HCT116 (cell line): ENCODE measurements around the gene MACF1. TPM values are rescaled to one million over a fixed set of nuclear protein-coding genes. Genes with fewer than 3 reads are reported as not detected.
"Not testable (repeated sequence)": the region's sequence is repeated elsewhere in the genome, so short reads cannot be mapped to it uniquely, and the experiment has no call there.

ENCODE experiments used
- ATAC-seq: fragments of 200-7000 bp; cut with Tn5 transposase; 2 replicates; pipeline ENCODE4 v1.9.1; 2020; ENCODE audit warnings: mild to moderate bottlenecking, moderate library complexity
- BruUV-seq: library from RNA; stranded (reverse); fragments of 400-500 nt; replicated peaks from 2 replicates; lab custom pipeline; 2021; lab: Mats Ljungman, UMichigan
- CTCF ChIA-PET: fragments of 300-600 bp; sonication (Branson Sonifier 250); formaldehyde crosslinking; loops from one replicate; lab custom pipeline; 2021; ENCODE audit warnings: antibody characterized with exemption; lab: Charles Lee
- POLR2A ChIA-PET: fragments of 300-600, 350-600 bp; sonication (Branson Sonifier 250); formaldehyde crosslinking; loops from one replicate; lab custom pipeline; 2021; ENCODE audit warnings: antibody characterized with exemption; lab: Charles Lee
- RAD21 ChIA-PET, 2 experiments: fragments of 300-600 bp; sonication (Branson Sonifier 250); formaldehyde crosslinking; loops; one replicate each; lab custom pipeline; 2023; ENCODE audit warnings: low total read pairs in 2 of 2; ENCODE audit not compliant: uncharacterized antibody in 2 of 2, unreplicated experiment in 2 of 2, low non-redundant PET in 1 of 2; lab: Charles Lee
- DNase-seq: peaks from one replicate; pipeline ENCODE4 v3.0.0-alpha.2; 2010; ENCODE audit warnings: low read depth, low spot score
- H2AFZ ChIP-seq: fragments of 200-600 bp; shearing (Covaris generic), sonication (generic); 2 replicates; pipeline ENCODE4 v1.6.1; 2017; ENCODE audit warnings: low read depth, mixed run types, mixed read lengths, antibody characterized with exemption, low read length; ENCODE audit not compliant: poor library complexity, severe bottlenecking
- H3K27ac ChIP-seq: 2 replicates; pipeline ENCODE4 v1.5.1; 2012; ENCODE audit warnings: low read depth, low read length
- H3K27me3 ChIP-seq: fragments of 200-600 bp; sonication (generic); 2 replicates; pipeline ENCODE4 v1.6.1; 2016; ENCODE audit warnings: mixed run types, low read length, mixed read lengths; ENCODE audit not compliant: insufficient read depth
- H3K36me3 ChIP-seq, 2 experiments: fragments of 200-500 bp in 1 of 2; fragments of 200-600 bp in 1 of 2; sonication (Bioruptor generic) in 1 of 2; sonication (generic) in 1 of 2; 2 replicates each; pipeline versions ENCODE4 v1.5.1 to v1.6.1; 2014 to 2016; ENCODE audit warnings: low read length in 2 of 2, inconsistent platforms in 1 of 2, mixed read lengths in 1 of 2, mixed run types in 1 of 2; ENCODE audit not compliant: insufficient read depth in 2 of 2, control insufficient read depth in 1 of 2
- H3K4me1 ChIP-seq, 2 experiments: fragments of 200-600 bp in 1 of 2; sonication (generic) in 1 of 2; 2 replicates each; pipeline versions ENCODE4 v1.5.1 to v1.6.1; 2012 to 2017; ENCODE audit warnings: low read length in 2 of 2, inconsistent platforms in 1 of 2, mild to moderate bottlenecking in 1 of 2, mixed read lengths in 1 of 2, mixed run types in 1 of 2, moderate library complexity in 1 of 2; ENCODE audit not compliant: insufficient read depth in 2 of 2, control insufficient read depth in 1 of 2
- H3K4me2 ChIP-seq: fragments of 200-600 bp; sonication (generic); 2 replicates; pipeline ENCODE4 v1.6.1; 2017; ENCODE audit warnings: mixed run types, low read length, mixed read lengths
- H3K4me3 ChIP-seq, 2 experiments: fragments of 200-600 bp in 1 of 2; sonication (generic) in 1 of 2; replicated peaks in 1 of 2; 2 replicates each; pipeline ENCODE4 v1.5.1; 2011 to 2016; ENCODE audit warnings: low read length in 2 of 2, control low read depth in 1 of 2, low read depth in 1 of 2, mild to moderate bottlenecking in 1 of 2, mixed read lengths in 1 of 2, mixed run types in 1 of 2
- H3K79me2 ChIP-seq: fragments of 200-600 bp; sonication (generic); 2 replicates; pipeline ENCODE4 v1.6.1; 2017; ENCODE audit warnings: mild to moderate bottlenecking, mixed run types, low read length, moderate library complexity, mixed read lengths; ENCODE audit not compliant: insufficient read depth
- H3K9ac ChIP-seq: fragments of 200-600 bp; sonication (generic); 2 replicates; pipeline ENCODE4 v1.6.1; 2016; ENCODE audit warnings: low read length, mixed read lengths
- H3K9me2 ChIP-seq: fragments of 200-600 bp; sonication (generic), shearing (Covaris generic); 2 replicates; pipeline ENCODE4 v1.6.1; 2017; ENCODE audit warnings: mixed run types, mild to moderate bottlenecking, moderate library complexity; ENCODE audit not compliant: insufficient read depth
- H3K9me3 ChIP-seq, 2 experiments: fragments of 200-500 bp in 1 of 2; fragments of 200-600 bp in 1 of 2; sonication (Bioruptor generic) in 1 of 2; sonication (generic) in 1 of 2; 2 replicates each; pipeline ENCODE4 v1.6.1; 2014 to 2017; ENCODE audit warnings: low read length in 2 of 2, mixed read lengths in 2 of 2, inconsistent platforms in 1 of 2, low read depth in 1 of 2, mild to moderate bottlenecking in 1 of 2, mixed run types in 1 of 2, moderate library complexity in 1 of 2; ENCODE audit not compliant: control insufficient read depth in 1 of 2, insufficient read depth in 1 of 2
- H4K20me1 ChIP-seq: fragments of 200-600 bp; sonication (generic), shearing (Covaris generic); 2 replicates; pipeline ENCODE4 v1.6.1; 2017; ENCODE audit warnings: mixed run types, mild to moderate bottlenecking, moderate library complexity; ENCODE audit not compliant: insufficient read depth
- intact Hi-C: fragments of 100-400 bp; cut with micrococcal nuclease; formaldehyde crosslinking; loops from 2 replicates; pipeline ENCODE4 v1.10.0; 2022
- total RNA-seq: library from RNA; stranded (reverse); gene quantifications from one replicate; pipeline ENCODE4 v1.2.1, GENCODE V29; 2021; ENCODE audit not compliant: unreplicated experiment

The MACF1 gene
- total RNA-seq, 1 experiment from 2014 or later: 146 TPM

GRCh38 chr1:39511477-39511876 lies 307.0 kb downstream of the MACF1 start:
- intact Hi-C loops, H3K4me2 ChIP-seq, CTCF ChIA-PET, H2AFZ ChIP-seq, RAD21 ChIA-PET, H3K4me1 ChIP-seq, H4K20me1 ChIP-seq, POLR2A ChIA-PET, ATAC-seq, H3K27ac ChIP-seq, H3K36me3 ChIP-seq, H3K4me3 ChIP-seq, H3K27me3 ChIP-seq, H3K79me2 ChIP-seq, DNase-seq, H3K9me2 ChIP-seq, H3K9ac ChIP-seq, BruUV-seq, H3K9me3 ChIP-seq: not testable (repeated sequence)

- H3K36me3 ChIP-seq, H3K9me3 ChIP-seq, H2AFZ ChIP-seq, RAD21 ChIA-PET, intact Hi-C loops, POLR2A ChIA-PET, H3K4me1 ChIP-seq, H4K20me1 ChIP-seq, H3K4me2 ChIP-seq, H3K4me3 ChIP-seq, H3K27me3 ChIP-seq, H3K9me2 ChIP-seq, CTCF ChIA-PET, H3K79me2 ChIP-seq, H3K9ac ChIP-seq, DNase-seq, BruUV-seq, H3K27ac ChIP-seq: not testable (repeated sequence)
- ATAC-seq: peak; percentile 85
Measured at GRCh38 chr1:39512234-39512847, 307.8 kb downstream of the MACF1 start.

GRCh38 chr1:39514710-39515124 lies 310.2 kb downstream of the MACF1 start:
- H3K4me1 ChIP-seq, ATAC-seq, H3K9ac ChIP-seq, H3K36me3 ChIP-seq, H3K79me2 ChIP-seq, H3K4me2 ChIP-seq, H4K20me1 ChIP-seq, H3K27ac ChIP-seq, H2AFZ ChIP-seq, H3K9me2 ChIP-seq, intact Hi-C loops, H3K27me3 ChIP-seq, RAD21 ChIA-PET, H3K9me3 ChIP-seq, BruUV-seq, H3K4me3 ChIP-seq, DNase-seq, POLR2A ChIA-PET, CTCF ChIA-PET: not testable (repeated sequence)

GRCh38 chr1:39515131-39516086 lies 310.9 kb downstream of the MACF1 start:
- H3K4me1 ChIP-seq, H2AFZ ChIP-seq, intact Hi-C loops, POLR2A ChIA-PET, RAD21 ChIA-PET, H3K36me3 ChIP-seq, CTCF ChIA-PET, DNase-seq, H3K4me2 ChIP-seq, H3K79me2 ChIP-seq, H4K20me1 ChIP-seq, ATAC-seq, BruUV-seq, H3K9ac ChIP-seq, H3K9me2 ChIP-seq, H3K27ac ChIP-seq, H3K27me3 ChIP-seq, H3K4me3 ChIP-seq, H3K9me3 ChIP-seq: not testable (repeated sequence)
